ENCODE results near the gene MBD1. TPM values are rescaled to one million over a fixed set of nuclear protein-coding genes. Genes with fewer than 3 reads are reported as not detected.

The MBD1 gene
- total RNA-seq, 1 experiment from 2014 or later, result 58.1 TPM

DNA sequence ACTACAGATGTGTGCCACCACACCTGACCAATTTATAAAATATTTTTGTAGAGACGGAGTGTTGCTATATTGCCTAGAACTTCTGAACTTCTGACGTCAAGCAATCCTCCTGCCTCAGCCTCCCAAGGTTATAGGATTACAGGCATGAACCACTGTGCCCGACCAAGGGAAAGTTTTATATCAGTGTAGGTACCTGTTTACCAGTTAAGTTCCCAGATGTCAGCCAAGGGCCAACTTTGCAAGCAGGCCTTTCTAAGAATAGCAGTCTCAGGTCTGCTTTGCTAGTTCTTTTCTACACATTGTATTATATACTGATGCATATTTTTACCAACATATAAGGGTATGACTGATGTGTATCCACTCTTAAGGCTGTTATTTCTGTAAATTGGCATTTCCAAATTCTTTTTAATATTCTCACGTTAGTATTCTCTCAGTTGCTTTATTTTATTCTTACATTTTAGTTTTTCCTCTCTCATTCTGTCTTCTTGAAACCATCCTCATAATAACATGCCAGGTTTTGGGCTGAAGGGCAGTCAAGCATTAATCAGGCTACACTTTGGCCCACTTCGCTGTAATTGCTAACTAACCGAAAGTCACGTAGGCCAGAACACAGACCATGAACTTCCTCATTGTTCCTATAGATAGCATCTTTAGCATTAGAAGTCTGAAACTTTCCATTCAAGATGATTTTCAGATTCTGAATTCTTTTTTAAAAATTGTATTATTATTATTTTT is 31.1 kb upstream of the MBD1 start:
- Histone ChIP-seq H3K56ac (ENCODE audit: insufficient read length, low read depth, low read length) (no peak overlapping the region), H3K23me2 (ENCODE audit: insufficient read length, low read depth, low read length, poor library complexity, severe bottlenecking) (no peaks in the 10 kb centered on the region), H3K9me3 (ENCODE audit: control insufficient read depth, low read depth, low read length) (no peaks in the 10 kb centered on the region), H3K18ac (ENCODE audit: insufficient read length, low read depth, low read length) (no peak overlapping the region), H3K23ac (ENCODE audit: insufficient read length, low read depth, low read length) (no peak overlapping the region), H2BK5ac (ENCODE audit: insufficient read length, low read length) (no peak overlapping the region), H3K79me1 (ENCODE audit: insufficient read depth, low read depth, low read length, poor library complexity, severe bottlenecking) (no peaks in the 10 kb centered on the region), H2BK15ac (ENCODE audit: low read depth, low read length) (no peak overlapping the region), H3K14ac (ENCODE audit: insufficient read depth, low read length) (no peak overlapping the region), H2BK12ac (ENCODE audit: insufficient read length, low read depth, low read length) (no peak overlapping the region), H3K9ac (ENCODE audit: extremely low read depth, insufficient read length, low read length) (no peak overlapping the region), H3K27me3 (ENCODE audit: insufficient read depth, low read length) (no peaks in the 10 kb centered on the region; the same call in 1 of the 2 replicates), H3K79me2 (ENCODE audit: insufficient read depth, low read length) (no peaks in the 10 kb centered on the region), H2BK20ac (ENCODE audit: low read depth, low read length, poor library complexity, severe bottlenecking) (no peak overlapping the region), H4K5ac (ENCODE audit: insufficient read length, low read depth, low read length) (no peak overlapping the region), H4K8ac (replicated peaks; ENCODE audit: insufficient read length, low read depth, low read length) (no peak overlapping the region), H2BK120ac (ENCODE audit: low read depth, low read length, poor library complexity, severe bottlenecking) (no peak overlapping the region), H3K4ac (ENCODE audit: low read depth, low read length) (no peak overlapping the region), H3K27ac (ENCODE audit: insufficient read length, low read depth, low read length) (no peak overlapping the region), H3K4me1 (ENCODE audit: insufficient read depth, low read length) (no peaks in the 10 kb centered on the region), H3T11ph (ENCODE audit: low read length) (no peak overlapping the region), H2AK5ac (ENCODE audit: insufficient read length, low read length) (no peak overlapping the region), H4K20me1 (ENCODE audit: control insufficient read depth, insufficient read depth, insufficient read length) (no peaks in the 10 kb centered on the region), H4K91ac (ENCODE audit: insufficient read length, low read depth, low read length) (no peak overlapping the region), H3K4me2 (ENCODE audit: insufficient read depth, insufficient read length, low read length) (no peak overlapping the region), H2AFZ (ENCODE audit: low read length) (no peak overlapping the region)
- Mint-ChIP-seq H3K9me3 (no peaks in the 10 kb centered on the region), H3K4me3 (no peak overlapping the region), H3K27ac (no peak overlapping the region), H3K27me3 (ENCODE audit: low read depth) (peaks cover 47% of the 10 kb centered on the region), H3K36me3 (ENCODE audit: insufficient read depth in 1 of 3, low read depth in 3 of 3) (no peaks in the 10 kb centered on the region), H3K4me1 (peaks cover 0 to 2% of the 10 kb centered on the region in 2 experiments; a peak in 2 of 4 replicates)
- TF ChIP-seq, protein P1, sequence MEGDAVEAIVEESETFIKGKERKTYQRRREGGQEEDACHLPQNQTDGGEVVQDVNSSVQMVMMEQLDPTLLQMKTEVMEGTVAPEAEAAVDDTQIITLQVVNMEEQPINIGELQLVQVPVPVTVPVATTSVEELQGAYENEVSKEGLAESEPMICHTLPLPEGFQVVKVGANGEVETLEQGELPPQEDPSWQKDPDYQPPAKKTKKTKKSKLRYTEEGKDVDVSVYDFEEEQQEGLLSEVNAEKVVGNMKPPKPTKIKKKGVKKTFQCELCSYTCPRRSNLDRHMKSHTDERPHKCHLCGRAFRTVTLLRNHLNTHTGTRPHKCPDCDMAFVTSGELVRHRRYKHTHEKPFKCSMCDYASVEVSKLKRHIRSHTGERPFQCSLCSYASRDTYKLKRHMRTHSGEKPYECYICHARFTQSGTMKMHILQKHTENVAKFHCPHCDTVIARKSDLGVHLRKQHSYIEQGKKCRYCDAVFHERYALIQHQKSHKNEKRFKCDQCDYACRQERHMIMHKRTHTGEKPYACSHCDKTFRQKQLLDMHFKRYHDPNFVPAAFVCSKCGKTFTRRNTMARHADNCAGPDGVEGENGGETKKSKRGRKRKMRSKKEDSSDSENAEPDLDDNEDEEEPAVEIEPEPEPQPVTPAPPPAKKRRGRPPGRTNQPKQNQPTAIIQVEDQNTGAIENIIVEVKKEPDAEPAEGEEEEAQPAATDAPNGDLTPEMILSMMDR (conservative IDR thresholded peaks at IDR 0.05), result no peak
- no peak for DNase-seq
- no CpG with 5 or more reads among the region's 7 CpGs for WGBS (ENCODE audit: extremely low coverage, insufficient read length, low lambda C conversion rate)
